GM18505 (cell line): Measurements from ENCODE around the gene ADAM33.

ENCODE experiments used
- ATAC-seq: cut with Tn5 transposase; IDR thresholded peaks from one replicate; pipeline ENCODE4 v1.9.1; 2021; ENCODE audit not compliant: unreplicated experiment
- POLR2A ChIP-seq: IDR thresholded peaks from 4 replicates; pipeline ENCODE4 v1.6.1; 2011; ENCODE audit warnings: borderline replicate concordance; ENCODE audit not compliant: insufficient read depth, insufficient read length; ENCODE audit errors: extremely low read depth

Gene ADAM33, protein sequence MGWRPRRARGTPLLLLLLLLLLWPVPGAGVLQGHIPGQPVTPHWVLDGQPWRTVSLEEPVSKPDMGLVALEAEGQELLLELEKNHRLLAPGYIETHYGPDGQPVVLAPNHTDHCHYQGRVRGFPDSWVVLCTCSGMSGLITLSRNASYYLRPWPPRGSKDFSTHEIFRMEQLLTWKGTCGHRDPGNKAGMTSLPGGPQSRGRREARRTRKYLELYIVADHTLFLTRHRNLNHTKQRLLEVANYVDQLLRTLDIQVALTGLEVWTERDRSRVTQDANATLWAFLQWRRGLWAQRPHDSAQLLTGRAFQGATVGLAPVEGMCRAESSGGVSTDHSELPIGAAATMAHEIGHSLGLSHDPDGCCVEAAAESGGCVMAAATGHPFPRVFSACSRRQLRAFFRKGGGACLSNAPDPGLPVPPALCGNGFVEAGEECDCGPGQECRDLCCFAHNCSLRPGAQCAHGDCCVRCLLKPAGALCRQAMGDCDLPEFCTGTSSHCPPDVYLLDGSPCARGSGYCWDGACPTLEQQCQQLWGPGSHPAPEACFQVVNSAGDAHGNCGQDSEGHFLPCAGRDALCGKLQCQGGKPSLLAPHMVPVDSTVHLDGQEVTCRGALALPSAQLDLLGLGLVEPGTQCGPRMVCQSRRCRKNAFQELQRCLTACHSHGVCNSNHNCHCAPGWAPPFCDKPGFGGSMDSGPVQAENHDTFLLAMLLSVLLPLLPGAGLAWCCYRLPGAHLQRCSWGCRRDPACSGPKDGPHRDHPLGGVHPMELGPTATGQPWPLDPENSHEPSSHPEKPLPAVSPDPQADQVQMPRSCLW

DNA sequence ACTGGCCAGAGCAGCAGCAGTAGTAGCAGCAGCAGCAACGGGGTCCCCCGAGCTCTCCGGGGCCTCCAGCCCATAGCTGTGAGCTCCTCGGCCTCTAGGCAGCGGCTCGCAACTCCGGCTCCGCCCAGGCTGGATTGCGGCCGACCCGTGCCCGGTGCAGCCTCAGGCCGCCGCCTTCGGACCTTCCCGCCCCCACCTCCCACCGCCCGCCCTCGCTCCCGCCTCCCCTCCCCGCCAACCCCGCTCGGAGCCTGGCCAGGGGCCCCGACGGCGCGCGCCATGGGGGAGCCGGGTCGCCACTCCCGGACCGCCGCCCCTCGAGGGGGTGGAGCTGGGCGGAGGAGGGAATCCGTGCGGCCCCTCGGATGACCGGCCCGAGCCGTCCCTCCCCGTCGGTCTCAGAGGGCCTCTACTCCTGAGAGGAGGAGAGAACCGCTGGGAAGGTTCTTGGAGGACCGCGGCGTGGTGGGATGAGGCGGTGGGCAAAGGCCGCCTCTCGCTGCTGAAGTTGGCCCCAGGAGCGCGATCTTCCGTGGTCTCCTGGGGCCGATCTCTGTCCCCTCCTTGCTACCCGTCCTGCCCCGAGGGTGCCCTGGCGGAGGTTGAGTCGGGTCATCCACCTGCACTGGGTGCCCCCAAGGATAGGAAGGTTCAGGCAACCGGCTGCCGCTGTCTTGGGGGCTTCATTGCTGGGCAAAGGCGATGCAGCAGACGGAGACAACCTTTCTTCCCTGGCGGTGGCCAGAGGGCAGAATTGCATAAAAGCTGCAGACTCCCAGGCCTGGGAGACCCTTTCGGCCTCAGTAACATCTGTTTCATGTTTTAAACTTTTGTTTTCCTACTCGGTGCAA, at the start of gene ADAM33:
Gene ADAM33, minus strand, starts transcription at position 80 of the 851 bp plus-strand sequence. Its CDS starts 6 bp downstream, at position 74.
- no peak for TF ChIP-seq POLR2A
- ATAC-seq = no peak

DNA sequence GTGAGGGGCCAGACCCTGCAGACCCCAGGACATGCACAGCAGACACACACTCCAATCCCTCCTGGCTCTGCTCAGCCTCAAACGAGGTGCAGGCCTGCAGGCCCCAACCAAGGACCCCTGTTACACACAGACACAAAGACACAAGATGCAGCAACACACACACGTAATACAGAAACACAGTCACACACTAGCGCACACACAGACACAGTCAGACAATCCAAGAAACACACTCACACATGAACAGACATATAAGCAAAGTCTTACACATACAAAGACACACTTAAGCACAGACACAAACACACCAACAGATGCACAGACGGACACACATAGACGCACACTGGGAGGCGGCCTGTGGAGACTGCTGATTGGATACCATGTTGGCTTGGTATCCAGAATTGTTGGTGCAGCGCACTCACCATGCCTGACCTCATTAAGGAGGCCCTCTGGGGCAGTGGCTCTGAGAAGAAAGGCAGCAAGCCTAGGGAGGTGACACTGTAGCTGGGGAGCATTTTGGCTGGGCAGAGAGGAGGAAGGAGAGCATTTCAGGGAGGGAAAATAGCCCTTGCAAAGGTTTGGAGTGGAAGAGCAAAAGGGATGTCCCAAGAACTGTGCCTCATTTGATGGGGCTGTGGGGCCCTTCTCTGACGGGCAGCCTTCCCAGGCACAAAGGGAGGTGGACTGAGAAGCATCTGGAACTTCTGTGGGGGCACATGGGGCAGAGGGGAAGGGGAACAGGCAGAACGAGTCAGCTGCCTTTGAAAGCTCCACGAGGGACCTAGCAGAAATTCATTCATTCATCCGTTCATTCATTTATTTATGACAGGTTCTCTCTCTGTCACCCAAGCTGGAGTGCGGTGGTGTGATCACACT, 49.2 kb upstream of the ADAM33 start:
- ATAC-seq = no peak
- no peak for TF ChIP-seq POLR2A

DNA sequence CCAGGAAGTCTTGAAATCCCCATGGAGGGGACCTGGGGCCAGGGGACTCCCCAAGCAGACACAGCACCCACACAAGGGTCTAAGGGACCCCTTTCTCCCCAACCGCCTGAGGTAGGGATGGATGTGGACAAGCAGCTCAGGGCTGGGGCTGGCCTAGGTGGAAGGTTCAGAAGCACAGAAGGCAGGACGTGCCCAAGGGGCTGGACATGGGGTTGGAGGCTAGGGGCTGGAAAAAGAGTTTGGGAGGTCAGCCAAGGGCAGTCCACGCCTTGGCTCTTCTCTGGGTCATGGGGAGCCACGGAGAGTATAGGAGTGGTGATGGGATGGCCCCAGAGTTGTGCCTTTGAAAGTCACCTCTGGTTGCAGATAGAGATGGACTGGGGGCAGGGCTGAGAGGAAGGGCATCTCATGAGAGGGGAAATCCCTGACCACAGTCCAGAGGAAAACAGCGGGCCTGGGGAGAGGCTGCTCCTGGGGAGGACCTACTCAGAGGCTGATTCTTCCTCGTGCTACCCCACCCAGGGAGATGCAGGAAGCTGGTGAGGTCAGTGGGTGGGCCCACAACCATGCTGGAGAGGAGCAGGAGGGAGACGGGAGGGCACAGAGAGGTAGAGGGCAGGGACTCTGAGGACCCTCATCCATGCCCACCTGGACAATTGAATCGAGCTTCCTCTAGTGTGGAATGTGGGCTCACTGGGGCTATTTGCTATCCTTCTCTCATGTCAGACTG, 48.2 kb upstream of the ADAM33 start:
- TF ChIP-seq POLR2A = no peak
- ATAC-seq = no peak

DNA sequence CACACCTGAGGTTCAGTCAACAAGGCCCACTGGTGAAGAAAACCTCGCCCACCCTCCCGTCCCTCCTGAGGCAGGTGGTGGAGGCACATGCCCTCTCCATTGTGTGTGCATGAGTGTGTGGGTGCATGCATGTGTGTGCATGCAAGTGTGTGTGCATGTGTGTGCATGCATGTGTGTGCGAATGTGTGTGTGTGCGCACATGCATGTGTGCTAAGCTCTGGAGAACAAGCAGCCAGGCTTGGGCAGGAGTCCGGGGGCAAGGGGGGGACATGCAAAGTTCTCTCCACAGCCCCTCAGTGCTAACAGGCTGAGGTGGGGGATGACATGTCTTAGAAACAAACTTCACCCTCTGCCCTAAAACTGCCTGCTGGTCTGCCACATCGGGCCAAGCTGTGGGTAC, 47.6 kb upstream of the ADAM33 start:
- no peak for ATAC-seq

DNA sequence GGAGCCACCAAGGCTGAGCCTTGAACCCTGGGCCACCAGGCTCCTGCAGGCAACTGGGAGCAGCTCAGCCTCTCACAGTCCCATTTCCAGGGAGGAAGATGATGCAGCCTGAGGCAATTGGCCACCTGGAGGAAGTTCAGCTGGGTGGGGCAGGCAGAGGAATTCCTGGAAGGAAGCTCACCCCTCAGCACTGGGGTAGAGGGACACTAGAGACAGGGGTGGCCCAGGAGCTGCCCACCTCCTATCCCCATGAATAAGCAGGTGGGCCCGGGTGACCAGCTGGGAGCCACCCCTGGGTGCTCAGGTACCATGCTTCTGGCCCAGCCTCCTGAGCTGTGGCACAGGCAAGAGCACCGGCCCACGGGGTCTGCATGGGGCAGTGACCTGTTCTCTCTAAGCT, 47.1 kb upstream of the ADAM33 start:
- TF ChIP-seq POLR2A = no peak
- ATAC-seq = no peak

More for the DNA sequence above, 47.6 kb upstream of the ADAM33 start:
- TF ChIP-seq POLR2A = no peak

DNA sequence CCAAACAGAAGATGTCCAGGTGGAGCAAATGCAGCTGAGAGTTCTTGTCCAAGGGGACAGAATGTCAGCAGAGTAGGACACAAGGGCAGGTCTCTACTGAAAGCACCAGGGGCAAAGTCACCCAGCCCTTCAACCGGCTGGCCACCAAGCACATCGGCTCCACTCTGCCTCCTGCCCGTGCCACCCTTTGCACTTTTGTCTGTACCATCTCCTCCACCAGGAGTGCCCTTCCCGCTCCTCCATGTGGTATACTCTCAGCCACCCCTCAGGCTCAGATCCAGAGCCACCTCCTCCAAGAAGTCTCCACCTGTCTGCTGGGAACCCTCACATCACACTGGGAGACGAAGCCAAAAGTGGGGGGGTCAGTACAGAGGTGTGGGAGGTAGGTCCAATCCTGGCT, 46.5 kb upstream of the ADAM33 start:
- no peak for TF ChIP-seq POLR2A

DNA sequence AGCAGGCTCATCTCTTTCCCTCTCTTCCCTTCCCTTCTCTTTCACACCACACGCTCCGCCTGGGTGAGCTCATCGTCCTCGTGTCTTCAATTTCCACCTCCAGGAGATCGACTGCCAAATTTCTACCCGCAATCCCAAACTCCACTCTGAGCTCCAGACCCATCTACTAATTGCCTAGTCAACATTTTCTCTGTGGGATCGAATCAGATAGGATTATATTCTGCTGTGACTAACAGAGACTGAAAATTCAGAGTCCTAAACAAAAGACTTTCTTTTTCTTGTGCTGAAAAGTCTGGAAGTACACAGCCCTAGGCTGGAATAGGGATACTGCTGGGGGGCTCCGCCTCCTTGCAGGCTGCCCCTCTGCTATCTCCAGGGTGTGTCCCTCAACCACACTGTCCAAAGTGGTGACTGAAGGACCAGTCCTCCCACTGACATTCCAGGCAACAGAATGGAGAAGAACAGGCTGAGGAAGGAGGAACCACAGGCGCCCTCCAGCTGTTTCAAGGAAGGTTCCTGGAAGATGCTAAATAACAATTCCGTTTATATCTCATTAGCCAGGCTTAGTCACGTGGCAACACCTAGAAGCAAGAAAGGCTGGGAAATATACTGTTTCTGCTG, 45.7 kb upstream of the ADAM33 start:
- no peak for TF ChIP-seq POLR2A
- no peak for ATAC-seq

More for the DNA sequence above, 46.5 kb upstream of the ADAM33 start:
- no peak for ATAC-seq

DNA sequence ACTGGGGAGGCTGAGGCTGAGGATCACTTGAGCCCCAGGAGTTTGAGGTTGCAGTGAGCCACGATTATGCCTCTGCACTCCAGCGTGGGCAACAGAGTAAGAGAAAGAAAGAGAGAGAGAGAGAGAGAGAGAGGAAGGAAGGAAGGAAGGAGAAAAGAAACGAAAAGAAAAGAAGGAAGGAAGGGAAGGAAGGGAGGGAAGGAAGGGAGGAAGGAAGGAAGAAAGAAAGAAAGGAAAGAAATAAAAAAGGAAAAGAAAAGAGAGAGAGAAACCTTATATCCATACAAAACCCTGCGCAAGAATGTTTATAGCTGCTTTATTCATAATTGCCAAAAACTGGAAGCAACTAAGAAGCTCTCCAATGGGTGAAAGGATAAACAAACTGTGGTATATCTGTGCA, 42.5 kb upstream of the ADAM33 start:
- no peak for ATAC-seq
- no peak for TF ChIP-seq POLR2A

DNA sequence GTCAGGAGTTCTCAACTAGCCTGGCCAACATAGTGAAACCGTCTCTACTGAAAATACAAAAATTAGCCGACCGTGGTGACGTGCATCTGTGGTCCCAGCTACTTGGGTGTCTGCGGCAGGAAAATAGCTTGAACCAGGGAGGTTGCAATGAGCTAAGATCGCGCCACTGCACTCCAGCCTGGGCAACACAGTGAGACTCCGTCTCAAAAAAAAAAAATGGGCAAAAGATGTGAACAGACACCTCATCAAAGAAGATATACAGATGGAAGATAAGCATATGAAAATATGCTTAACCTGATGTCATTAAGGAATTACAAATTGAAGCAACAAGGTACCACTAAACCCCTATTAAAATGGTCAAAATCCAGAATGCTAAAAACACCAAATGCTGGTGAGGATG, 41.5 kb upstream of the ADAM33 start:
- no peak for TF ChIP-seq POLR2A
- no peak for ATAC-seq

DNA sequence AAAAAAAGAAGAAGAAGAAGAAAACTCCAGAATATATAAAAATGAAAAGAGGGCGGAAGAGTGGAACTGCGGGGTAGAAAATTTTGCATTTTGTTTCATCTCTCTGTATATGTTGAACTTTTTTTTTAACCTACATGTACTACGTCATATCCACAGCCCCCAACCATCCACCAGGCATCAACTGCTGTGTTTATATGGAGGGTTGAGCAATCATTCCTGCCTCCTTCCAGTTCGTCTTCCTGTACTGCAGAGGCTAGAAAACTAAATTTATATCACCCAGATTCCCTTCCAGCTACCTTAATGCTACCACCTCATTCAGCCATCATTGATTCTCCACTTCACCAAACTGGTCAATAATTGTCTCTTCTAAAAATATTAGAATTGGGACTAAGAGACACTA, 40.1 kb upstream of the ADAM33 start:
- ATAC-seq = no peak
- no peak for TF ChIP-seq POLR2A

DNA sequence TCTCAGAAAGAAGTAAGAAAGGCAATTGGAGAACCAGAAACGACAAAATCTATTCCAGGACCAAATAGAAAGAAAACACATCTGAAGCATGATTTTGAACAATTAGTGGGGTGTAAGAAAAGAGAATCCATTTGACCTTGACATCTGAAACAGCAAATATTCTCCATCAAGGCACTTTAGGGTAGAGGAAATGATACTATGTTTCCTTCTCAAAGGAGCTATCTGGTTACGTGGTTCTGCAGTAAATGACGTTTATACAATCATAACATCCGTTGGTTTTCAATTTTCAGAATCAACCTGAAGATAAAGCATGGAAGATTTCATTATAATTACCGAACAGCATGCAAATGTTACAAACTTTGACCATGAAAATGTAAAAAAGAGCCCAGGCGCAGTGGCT, 38.8 kb upstream of the ADAM33 start:
- no peak for ATAC-seq

DNA sequence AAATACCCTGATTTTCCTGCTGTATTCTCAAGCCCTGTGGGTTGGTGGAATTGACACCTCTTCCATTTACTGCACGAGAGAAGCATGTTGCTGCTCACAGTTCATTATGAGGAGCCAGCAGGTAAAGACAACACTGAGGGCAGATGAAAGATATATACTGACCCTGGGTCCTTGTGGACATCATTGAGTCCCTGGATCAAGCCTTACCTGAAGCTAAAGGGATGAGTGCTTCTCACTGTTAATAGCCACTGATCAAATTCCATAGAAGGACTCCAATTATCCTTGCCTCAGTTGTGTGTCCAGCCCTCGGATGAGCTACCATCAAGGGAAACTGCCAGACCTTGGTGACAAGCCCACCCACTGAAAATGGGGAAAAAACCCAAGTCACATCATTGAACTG, 38.3 kb upstream of the ADAM33 start:
- no peak for ATAC-seq
- TF ChIP-seq POLR2A = no peak

More for the DNA sequence above, 38.8 kb upstream of the ADAM33 start:
- no peak for TF ChIP-seq POLR2A

DNA sequence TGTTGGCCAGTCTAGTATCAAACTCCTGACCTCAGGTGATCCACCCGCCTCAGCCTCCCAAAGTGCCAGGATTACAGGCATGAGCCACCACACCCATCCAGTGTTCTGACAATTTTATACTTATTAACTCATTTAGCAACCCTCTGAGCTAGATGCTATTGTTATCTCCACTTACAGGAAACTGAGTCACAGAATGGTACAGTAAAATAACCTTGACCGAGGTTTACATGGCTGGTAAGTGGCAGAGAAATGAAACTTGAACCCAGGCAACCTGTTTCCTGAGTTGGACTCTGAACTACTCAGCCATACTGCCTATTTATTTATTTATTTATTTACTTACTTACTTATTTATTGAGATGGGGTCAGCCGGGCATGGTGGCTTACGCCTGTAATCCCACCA, 37.2 kb upstream of the ADAM33 start:
- no peak for TF ChIP-seq POLR2A
- no peak for ATAC-seq
